Measurements from ENCODE around the gene ARMC9.

- no peak for TF ChIP-seq CTCF (IDR thresholded peaks at IDR 0.05; ENCODE audit: poor library complexity)
- TF ChIP-seq EZH2phosphoT487 (IDR thresholded peaks at IDR 0.05; ENCODE audit: low read depth, severe bottlenecking, unreplicated experiment): no peak
These were observed 185.6 kb downstream of the ARMC9 start for GRCh38 chr2:231384109-231384435.
